Stimulated activated CD8-positive, alpha-beta memory T cell treated with anti-CD3 and anti-CD28 coated beads, Interleukin-4, amount 100 ng/mL, for 48 hours (primary cell): ENCODE measurements around the gene COL1A1.

Experiments used
- DNase-seq: peaks from one replicate; pipeline ENCODE4 v3.0.0-alpha.2; 2020

Gene COL1A1

GRCh38 chr17:50185631-50186471, 15.6 kb downstream of the COL1A1 start:
- DNase-seq: no peak

GRCh38 chr17:50184611-50185398, 16.6 kb downstream of the COL1A1 start:
- no peak for DNase-seq

DNA sequence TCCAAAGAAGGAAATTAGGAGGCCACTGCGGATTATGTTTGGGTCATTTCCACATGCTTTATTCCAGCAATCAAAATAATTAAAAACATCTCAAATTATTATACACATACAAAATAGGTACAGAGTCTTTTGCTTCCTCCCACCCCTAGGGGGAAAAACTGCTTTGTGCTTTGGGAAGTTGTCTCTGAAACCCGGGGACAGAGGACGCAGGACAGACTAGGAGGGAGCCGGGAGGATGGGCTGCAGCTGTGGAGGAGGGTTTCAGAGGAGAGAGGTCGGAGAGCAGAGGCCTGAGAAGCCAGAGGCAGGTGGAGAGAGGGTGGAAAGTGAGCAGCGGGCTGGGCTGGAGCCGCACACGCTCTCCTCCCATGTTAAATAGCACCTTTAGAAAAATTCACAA, 17.4 kb downstream of the COL1A1 start:
- DNase-seq: no peak

DNA sequence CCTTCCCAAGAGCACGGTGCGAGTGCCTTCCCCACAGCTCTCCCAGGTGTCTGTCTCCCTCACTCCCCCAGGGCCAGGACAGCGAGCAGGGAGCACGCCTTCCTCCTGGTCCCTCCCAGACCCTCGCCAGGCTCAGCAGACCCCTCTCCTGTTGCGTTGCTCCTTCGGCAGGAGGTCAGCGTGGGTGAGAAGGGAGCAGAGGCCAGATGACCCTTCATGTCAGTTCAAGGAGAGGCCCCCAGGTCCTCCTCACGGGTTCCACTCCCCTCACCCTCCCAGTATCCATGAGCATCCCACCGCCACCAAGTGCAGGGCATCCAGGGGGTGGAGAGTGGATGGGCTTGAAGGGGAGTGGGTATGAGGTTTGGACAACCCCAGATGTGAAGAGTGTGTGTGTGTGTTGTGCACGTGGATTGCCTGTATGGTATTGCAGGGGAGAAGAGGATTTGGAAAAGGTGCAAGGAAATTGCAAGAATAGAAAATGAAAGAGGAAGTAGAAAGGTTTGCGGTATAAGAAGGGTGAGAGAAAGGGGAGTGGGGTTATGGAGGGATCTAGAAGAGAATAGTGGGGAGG, 17.9 kb downstream of the COL1A1 start:
- DNase-seq: no peak

DNA sequence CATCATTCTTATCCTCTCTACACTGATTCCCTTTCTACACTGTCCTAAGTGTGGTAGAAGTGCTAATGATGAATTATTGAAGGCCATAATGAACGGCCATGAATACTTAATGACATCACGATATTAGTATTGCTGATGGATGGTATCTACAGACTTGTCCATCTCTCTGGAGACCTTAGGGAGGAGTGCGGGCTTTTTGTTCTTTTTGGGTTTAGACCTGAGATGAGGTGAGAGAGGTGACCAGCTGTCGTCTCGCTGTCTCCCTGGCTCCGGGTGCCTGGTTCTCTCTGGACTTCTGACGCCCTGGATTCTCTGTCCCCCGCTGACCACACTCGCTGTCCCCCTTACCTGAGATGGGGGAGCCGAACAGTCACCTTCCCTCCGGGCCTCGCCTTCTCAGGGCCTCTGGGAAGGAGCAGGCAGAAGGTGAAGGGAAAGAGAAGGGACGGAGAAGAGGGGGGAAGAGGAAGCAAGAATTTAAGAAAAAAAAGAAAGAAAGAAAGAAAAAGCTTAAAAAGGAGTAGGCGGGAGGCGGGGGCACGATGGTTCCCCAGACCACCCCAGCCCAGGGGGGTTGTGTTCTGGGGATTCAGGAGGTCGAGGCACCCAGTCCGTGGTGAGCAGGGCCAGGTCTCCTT, 18.5 kb downstream of the COL1A1 start:
- no peak for DNase-seq

DNA sequence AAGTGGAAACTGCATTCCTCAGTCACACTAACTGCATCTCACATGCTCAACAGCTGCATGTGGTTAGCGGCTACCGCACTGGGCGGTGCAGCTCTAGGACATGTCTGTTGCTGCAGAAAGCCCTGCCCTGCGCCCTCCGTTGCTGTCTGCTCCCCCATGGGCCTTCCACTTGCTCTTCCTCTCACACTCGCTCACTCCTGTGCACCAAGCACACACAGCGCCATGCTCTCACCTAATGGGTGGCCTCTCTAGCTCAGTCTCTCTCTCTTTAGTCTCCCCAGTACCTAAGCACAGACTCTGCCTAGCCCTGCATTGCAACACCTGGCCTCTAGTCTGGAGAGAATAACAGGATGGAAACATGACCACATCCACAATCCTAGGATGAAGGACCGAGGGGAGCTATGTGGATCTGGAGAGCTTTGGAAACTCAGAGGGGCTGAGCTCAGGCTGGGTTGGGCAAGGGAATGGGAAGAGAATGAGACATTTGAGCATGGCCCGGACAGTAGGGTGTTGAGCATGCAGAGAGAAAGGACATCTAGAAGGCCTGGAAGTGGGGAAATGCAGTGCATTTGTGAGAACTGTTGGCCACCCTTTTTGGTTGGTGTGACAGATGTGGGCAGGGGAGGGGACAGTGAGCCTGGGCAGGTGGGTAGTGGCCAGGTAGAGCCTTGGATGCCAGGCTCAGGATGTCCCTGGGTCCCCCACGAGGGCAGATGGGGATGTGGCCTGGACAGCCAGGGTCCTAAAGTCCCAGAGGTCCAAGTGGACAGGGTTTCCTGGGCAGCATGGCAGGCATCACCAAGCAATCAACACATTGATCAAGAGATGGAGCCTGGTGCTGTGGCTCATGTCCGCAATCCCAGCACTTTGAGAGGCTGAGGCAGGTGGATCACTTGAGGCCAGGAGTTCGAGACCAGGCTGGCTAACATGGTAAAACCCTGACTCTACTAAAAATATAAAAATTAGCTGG, 19.6 kb downstream of the COL1A1 start:
- no peak for DNase-seq

DNA sequence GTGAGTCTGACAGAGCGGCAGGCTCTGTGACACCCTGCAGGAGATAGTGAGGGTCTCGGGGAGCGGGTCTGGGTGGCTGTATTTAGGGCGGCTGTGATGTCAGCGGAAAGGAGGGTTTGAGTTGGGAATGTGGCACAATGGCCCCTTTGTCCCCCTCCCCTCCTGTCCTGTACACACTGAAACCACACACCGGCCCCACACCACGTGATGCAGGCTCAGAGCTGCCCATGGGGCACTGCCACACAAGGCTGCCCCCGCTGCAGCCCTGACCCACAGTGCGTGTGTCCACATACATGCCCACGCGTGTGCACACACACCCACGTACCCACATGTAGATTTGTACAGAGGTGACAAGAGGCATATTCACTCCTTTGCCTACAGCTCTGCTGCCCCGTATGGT, 20.3 kb downstream of the COL1A1 start:
- no peak for DNase-seq

- no peak for DNase-seq
Measured at GRCh38 chr17:50180620-50181019, 20.8 kb downstream of the COL1A1 start.

GRCh38 chr17:50180111-50180510, 21.3 kb downstream of the COL1A1 start:
- DNase-seq: no peak

DNA sequence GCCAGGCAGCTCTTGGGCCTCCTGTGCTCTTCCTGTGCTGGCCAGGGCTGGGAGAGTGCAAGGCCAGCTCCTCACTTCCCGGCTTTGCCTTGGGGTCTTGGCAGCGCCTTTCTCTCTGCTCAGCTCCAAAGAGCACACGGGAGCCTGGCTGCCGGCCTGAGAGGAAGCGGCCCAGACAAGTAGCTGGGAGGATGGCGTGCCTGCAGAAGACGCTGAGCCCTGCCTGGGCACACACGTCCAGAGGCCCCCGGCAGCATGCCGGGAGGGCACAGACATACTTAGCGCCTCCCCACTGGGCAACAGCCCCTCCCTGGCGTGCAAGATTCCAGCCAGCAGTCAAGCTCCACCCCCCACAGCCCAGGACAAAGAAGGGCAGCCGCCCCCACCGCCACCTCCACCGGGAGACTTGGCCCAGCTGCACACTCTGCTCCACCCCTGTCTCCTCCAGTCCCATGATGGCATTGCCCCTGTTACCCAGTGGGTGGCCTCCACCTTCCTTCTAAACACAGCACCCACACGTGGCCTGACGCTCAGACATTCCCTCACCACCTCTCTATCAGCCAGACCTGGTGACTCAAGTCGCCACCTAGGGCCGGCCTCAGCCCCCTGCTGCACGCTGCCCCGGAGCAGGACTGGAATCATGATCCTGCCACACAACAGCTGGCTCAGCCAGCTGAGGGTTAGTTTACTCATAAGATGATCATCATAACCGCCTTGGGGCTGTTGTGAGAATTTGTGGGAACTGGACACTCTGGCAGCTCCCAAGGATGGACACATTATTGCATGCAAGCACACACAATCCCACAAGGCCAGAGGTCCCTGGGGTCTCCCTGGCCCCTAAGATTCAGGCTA, 23.2 kb downstream of the COL1A1 start:
- DNase-seq: peak; percentile 64

DNA sequence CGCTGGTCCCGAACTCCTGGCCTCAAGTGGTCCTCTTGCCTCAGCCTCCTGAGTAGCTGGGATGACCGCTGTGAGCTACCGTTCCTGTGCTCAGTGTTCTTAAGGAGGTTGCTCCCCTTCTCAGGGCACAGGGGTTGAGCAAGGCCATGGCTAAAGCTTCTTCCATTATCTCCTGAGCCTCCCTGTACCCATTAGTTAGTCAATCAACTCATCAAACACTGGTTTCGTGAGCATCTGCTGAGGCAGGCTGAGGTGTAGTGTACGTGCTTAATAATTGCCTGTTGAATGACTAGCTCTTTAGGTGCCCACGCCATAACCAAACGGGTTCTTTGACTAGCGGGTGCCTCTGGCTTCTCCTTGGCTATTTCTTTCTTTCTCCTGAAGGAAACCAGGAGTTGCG, 24.0 kb downstream of the COL1A1 start:
- no peak for DNase-seq

DNA sequence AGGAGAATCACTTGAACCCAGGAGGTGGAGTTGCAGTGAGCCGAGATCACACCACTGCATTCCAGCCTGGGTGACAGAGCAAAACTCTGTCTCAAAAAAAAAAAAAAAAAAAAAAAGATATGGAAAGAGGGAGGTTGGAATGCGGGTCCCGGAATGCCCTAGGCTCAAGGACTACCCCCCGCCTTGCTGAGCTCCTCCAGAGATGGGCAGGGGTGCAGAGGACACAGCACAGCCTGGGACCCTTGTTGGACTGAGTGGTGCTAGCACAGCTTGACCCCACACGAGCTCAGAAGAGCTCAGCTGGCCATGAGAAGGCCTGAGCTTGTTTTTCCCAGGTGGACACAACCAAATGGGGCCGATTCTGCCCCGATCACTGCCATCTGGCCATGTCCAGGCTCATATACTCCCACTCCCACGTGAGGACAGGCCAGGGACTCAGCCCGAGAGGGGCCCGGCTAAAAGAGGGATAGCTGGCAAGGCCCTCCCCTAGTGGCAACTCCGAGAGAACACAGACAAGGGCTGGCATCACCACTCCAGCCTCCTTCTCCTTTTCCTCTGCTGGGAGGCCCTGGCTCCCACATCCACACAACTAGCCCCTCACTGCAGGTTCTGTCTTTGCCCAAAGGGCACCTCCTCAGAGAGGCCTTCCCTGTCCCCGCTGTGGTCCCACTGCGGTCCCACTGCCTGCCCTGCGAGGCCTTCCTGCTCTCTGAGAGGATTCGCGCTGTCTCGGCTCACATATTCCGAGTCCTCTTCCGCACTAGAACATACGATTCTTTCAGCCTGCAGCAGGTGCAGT, 24.7 kb downstream of the COL1A1 start:
- DNase-seq: no peak

DNA sequence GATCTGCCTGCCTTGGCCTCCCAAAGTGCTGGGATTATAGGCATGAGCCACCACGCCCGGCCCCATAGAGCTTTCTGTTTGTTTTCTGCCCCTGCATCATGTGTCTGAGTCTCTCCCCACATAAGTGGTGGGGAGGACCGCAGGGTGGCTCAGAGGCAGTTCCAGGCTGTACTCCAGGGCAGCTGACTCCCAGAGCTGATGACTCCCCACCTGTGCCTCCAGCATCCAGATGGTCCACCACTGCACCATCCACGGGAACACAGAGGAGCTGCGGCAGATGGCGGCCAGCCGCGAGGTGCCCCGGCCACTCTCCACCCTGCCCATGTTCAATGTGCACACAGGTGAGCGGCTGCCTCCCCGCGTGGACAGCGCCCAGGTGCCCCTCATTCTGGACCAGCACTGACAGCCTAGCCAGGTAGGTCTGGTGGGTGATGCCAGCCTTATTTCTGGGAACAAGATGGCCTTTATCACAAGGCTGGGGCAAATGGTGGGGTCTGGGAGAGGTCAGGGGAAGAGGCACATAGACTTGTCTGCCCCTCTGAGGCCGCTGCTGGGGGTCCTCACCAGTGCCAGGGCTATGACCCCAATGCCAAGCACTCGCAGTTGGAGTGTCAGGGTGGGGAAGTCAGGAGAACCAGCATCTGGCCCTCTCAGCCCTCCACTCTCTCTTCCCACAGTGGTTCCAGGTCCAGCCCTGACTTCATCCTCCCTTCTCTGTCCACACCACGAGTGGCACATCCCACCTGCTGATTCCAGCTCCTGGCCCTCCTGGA, 26.2 kb downstream of the COL1A1 start:
- no peak for DNase-seq

DNA sequence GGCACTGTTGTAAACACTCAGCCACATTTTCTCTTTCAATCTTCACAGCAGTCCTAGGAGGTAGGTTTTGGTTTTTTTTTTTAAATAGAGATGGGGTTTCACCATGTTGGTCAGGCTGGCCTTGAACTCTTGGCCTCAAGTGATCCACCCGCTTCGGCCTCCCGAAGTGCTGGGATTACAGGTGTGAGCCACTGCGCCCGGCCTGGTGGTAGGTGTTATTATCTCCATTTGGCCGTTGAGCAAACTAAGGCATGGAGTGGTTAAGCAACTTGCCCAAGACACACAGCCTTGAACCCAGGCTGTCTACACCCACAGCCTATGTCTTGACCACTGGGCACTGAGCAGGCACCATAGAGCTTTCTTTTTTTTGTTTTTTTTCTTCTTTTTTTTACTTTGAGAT, 27.0 kb downstream of the COL1A1 start:
- DNase-seq: no peak

DNA sequence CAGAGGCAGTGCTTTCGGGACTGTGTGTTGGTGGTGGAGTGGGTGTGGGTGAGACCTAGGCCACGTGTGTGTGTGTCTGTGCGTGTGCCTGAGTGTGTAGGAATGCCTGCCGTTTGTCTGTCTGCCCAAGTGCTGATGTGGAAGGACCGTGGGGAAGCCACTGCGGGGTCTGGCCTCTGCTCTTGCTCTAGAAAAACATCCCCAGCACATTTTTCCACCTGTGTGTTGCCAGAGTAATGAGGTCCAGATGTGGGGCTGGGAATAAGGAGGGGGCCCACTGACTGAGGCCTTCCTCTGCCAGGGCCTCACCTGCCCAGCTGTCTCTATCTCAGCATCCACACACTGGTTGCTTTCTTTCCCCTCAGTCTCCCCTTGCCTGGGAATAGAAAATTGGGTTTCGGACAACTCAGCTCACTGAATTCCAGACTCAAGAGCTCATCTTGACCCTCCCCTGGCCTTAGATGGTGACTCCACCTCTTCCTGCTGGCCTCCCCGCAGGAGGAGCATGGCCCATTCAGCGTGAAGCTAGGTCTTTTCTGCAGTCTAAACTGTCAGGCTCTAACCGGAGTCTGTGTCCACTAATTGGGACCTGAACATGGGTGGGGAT, 28.0 kb downstream of the COL1A1 start:
- DNase-seq: no peak

- no peak for DNase-seq
Measured at GRCh38 chr17:50172936-50173334, 28.5 kb downstream of the COL1A1 start.

DNA sequence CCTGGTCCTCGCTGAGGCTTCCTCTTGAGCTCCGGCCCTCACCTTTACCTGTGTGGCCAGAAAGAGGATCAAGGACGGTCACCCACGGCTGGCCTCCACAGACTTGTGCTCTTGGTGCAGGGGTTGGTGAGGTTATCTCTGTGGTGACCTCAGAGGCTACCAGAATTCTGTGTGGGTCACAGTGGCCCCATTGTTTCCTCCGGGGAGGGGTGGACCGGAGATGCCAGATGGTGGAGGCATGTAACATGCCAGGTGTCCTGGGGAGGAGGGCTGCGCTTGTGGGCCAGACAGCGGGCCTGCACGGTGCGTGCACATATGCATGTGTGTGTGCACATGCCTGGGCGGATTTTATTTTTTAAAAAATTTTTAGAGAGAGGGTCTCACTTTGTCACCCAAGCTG, 29.3 kb downstream of the COL1A1 start:
- no peak for DNase-seq

DNA sequence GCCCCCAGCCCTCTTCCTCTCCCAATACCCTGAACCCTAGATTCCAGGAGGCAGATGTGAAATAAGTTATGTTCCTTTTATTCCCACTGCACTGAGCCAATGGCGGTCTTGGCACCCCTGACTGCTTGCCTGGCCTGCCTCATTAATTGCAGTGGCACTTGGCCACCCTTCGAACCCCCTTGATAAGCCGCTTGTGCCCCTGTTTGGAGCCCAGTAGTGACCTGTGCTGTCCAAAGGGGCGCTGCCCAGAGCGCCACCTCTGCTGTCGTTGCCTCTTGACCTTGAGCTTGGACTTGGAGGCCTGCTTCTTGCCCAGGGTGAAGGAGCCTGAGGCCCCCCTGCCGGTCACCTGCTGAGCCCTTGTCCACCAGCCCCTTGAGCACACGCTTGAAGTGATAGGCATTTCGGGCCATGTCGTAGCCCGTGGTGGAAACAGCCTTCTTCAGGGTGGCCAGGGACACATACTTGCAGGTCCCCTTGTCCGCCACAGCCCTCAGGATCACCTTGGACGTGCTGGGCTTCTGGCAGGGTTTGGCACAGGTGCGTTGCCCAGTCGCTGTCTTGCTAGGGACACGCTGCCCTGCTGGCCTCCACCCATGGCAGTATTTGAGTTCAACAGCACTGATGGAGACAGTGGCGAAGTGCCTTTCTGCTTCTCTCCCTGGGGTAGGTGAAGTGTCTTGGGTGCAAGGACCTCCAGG, 29.9 kb downstream of the COL1A1 start:
- DNase-seq: no peak
